HG02840 (cell line): ENCODE measurements around the gene ST3GAL6.

Experiments used
- ATAC-seq: cut with Tn5 transposase; IDR thresholded peaks from one replicate; pipeline ENCODE4 v1.9.1; 2021; ENCODE audit warnings: mild to moderate bottlenecking, moderate library complexity, moderate number of reproducible peaks; ENCODE audit not compliant: unreplicated experiment, low FRiP score

The ST3GAL6 gene

DNA sequence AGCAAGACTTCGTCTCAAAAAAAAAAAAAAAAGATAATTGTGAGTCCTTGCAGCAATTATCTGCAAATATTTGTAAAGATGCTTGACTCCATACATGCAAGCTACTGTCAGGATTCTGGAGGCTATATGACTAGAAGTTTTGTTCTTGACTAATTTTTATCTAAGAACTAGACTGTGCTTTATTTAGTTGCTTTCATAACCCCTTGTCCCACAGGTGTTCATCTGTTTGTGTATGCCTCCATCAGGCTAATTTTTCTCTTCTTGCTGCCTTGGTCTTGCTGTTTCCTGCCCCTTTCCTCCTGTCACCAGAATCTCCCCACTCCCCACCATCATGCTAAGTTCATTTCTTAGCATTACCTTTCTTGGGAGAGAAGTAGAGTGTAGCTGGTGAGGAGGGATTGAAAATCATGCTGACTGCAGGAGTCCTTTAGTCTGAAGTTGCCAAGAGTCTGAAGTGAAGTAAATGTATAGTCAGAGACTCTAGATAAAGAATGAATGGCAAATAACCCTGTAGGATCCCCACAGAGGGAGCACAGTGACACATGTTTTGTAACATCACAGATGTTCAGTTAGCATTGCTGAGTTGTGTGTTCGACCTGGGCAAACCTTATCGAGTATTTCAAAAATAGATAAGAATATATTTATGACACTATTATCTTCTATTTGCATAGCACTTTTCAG, 12.5 kb downstream of the ST3GAL6 start:
- ATAC-seq, result no peak

DNA sequence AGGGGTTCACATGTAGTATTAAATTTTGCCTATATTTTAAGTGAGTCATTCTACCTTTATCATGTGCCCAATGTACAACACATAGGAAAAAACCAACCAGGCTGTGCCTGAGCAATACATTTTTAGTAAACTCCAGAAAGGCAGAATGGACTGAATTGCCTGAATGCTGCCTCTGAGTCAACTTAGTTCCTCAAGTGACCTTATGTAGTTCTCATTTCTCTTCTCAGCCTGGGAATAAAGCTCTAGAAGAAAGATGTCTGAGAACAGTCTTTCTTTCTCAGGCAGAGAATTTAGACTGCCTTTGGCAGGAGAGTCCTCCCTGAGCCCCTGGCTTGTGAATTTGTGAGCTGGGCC, 13.0 kb downstream of the ST3GAL6 start:
- ATAC-seq, result no peak

DNA sequence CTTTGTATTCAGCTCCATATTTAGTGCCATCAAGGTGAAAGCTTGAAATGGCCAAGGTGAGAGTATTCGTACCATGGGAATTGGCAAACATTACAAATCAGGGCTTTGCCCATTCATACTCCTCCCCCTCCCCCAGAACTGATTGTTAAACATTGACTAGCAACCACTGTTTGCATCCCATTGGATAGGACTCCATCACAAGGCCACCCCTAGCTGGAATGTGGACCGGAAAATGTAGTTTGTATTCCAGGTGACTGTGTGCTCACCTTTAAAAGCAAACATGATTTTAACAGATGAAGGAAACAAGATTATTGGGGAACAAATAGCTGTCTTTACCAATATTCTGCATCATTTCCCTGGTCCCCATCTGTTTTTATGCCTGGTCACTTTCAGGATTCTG, 14.1 kb downstream of the ST3GAL6 start:
- ATAC-seq, result no peak

DNA sequence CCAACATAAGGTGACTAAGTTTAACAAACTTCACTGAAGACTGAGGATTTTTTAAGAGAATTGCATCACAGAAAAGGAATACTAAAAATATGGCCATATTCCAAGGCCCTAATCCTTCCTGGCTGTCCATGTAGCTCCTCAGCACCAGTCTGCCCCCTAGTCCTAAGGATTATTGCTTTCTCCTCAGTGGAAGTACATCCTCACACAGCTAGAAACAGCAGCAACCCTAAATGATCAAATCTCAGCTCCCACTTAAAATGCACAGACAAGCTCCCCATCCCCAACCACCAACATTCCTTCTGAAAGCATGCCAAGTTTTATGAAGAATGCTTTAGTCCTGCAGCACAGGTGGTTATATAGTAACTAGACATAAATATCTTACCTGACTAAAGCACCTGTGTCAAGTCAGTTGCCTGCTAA, 14.7 kb downstream of the ST3GAL6 start:
- no peak for ATAC-seq

DNA sequence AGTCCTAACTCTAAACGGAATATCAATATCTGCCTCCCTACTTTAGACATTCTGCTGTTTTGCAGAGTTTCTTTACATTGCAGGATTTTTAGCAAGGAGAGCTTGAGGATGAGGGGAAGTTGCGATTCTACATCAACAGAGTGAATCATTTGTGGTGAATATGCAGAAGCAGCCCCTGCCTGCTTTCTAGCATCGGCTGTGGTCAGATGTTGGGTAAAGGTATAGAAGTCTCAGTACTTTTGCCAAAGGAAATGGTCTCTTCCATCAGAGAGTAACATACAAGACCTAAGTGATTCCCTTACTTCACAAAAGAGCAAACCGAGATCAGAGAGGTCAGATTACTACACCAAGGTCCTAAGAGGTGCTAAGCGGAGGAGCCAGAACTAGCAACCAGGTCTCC, 15.2 kb downstream of the ST3GAL6 start:
- no peak for ATAC-seq

DNA sequence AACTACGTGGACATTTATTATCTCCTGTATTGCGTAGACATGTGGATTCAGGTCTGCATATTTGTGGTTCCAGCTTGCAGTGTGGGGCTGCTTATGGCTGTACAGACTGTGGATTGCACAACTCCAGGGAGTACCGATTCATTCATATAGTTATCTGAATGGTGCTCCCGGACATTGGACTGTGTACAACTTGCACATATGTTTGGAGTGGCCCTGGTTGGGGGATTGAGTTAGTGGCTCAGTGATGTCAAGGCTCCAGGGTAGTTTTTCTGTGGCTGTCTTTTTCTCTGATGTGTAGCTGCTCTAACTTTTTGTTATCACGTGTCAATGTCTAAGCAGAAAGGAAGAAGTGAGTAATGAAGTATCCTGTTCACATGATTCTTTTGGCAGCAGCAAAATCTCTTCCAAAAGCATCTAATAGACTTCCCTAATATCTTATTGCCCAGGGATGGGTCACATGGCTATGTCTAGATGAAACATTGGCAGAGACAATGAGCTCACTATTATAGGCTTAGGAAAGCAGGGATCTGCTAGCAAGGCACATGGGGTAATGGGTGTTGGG, 15.8 kb downstream of the ST3GAL6 start:
- no peak for ATAC-seq

DNA sequence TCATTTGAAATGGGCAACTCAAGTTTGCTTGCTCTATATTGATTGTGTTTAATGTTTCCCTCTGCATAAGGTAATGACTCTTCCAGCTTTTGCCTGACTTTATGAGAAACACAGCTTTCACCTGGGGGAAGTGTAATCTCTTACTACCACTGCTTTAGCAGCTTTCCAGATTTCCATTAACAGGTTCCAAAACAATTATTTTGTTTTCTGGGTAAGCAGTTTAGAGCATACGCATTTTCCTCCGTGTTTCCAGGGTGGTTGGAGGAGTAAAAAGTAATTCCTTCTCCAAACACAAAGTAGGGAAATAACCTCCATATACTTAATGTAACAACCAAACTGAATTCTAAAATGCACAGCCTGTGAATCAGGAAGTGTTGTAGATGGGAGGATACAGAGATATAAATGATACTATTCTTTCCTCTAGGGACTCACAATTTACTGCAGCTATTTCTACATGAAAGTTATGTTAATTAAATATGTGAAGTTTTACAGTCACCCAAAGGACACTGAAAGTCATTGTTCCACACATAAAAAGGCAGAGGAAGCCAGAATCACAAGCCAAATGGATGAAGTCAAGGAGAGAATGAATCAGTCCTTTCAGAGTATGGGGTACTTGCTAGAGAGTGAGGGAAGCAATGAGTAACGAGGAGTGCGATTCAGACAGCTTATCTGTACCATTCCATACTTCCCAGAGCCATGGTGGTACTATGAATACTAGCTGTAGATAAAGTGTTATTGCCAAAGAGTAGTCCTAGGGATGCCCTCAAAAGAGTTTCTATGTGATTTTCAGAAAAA, 16.6 kb downstream of the ST3GAL6 start:
- ATAC-seq, result no peak

DNA sequence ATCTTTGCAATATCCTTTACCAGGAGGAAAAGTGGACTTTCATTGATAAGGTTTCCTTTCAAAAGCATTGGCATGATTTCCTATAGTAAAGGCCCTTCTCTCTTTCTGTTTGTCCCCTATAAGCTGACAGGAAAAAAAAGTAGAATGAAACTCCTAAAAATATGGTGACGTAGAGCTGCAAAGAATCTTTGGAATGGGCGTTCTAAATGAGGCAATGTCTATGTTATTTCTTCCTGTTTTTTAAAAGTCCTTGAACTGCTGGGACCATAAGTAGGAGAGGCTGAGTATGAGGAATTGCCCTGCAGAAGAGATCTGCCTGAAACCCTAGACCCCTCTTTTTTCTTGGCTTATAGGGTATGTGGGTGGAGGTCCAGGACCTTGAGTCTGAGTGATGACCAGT, 17.2 kb downstream of the ST3GAL6 start:
- no peak for ATAC-seq

DNA sequence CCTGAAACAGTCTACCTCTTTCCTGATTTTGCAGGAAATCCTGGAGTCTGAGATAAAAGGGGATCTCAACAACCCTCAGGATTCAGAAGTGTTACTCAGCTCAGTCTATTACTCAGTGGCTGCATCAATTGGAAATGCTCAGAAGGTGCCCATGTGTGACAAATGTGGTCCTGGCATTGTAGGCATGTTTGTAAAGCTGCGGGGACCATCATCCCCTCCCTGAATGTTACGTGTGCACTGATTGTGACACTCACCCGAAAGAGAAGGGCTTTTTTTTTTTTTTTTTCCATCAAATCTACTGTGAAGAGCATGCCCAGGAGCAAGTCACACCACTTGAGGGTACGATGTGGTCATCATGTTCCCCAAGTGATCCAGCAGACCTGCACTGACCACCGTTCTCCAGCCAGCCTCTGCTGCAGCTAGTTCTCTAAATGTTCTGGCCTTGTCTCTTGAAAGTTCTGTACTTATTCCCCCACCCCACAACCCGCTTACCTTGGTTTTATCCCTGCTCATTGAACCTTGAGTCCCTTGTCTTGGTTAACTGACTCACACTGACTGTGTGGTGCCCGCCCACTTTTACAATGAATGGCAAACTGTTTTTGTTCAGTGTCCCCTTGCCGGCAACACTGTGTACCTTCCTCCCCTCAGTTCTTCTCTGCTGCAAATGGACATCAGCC, 19.8 kb downstream of the ST3GAL6 start:
- no peak for ATAC-seq

DNA sequence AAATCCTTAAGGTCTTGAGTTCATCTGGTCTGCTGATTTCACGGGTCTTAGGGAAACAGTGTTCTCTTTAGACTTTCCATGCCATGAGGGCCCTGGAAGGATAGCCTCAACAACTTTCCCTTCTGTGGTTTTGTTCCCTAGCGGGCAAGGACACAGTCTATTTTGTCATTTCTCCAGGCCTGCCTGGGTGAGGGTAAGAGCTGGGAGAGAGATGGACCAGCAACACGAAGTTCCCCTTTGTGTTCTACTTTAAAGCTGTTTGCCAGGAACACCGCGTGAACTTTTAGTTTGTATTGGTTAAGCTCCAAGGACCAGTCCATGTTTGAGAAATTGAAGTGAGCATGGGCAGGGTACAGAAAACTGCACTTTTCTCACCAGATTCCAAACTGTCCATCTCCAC, 20.9 kb downstream of the ST3GAL6 start:
- ATAC-seq, result no peak

DNA sequence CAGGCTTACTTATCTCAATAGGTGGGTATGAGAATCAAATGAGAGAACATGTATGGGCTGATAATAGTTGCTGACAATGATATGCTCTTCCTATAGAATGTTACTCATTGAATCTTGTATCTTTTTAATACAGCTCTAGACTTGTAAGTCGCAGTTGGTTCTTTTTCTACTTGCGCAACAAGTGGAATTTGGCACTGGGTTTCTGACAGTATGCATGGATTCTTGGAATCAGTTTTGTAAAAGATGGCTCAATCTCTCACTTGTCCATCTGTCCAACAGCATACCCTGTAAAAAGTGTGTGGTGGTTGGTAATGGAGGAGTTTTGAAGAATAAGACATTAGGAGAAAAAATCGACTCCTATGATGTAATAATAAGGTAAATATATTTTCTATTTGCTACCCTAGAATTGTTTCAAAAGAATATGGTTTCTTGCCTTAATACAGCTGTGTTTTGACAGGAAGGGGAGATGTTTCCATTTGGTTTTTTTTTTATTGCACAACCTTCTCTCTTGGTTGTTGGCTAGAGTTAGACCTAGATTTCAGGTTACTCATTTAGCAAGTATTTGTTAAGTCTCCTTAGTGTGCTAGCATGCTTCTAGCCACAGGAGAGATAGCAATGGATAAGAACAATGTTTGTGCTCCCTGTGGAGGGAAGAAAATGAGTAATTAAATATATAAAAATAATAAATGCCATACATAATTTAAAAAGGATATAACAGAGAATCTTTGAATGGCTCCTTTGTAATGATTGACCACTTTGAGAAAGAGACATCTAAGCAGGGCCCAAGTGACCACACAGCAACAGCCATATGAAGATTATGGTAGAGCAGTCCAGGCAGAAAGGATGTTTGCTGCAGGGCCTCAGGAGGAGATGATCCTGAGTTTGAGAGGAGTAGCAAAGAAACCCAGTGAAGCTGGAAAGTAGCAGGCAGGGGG, 21.8 kb downstream of the ST3GAL6 start:
- ATAC-seq, result no peak

DNA sequence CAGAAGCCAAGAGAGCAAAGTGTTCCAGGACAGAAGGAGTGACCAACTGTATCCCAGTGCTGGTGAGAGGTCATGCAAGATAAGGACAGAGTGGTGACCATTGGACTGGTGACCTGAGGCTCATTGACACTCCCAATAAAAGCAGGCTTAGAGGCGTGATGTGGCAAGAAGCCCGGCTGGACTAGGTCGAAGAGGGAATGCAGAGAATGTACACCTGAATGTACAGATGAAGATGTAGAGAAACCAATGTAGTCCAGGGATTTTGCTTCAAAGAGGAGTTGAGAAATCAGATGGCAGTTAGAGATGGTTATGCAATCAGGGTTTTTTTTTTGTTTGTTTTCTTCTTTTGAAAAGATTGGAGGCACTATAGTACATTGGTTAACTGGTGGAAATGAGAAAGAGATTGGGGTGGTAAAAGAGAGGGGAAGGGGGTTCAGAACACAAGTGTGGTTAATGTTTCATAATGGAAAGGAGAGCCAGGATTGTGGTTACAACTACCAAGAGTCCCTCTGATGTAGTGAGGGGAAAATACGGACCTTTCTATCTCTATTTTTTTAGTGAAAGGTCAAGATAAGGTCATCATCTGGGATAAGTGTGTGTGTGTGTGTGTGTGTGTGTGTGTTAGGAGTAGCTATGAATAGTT, 23.3 kb downstream of the ST3GAL6 start:
- ATAC-seq, result no peak

DNA sequence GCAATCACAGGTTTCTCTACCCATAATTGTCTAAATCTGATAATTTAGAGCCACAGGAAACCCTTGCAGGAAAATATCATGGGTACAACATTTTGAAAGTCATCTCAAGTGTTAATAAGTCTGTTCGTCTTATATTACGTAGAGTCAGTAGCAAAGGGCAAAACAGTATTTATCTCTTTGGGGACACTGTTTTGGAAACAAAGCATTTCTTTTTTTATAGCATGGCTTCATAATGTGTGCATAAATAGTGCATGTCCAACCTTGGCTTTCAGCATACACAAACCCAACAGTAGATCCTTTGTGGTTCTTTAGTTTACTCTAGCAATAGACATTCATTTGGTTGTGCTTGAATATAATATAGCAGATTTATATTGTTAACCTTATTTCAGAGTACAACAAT, 24.0 kb downstream of the ST3GAL6 start:
- ATAC-seq, result no peak

DNA sequence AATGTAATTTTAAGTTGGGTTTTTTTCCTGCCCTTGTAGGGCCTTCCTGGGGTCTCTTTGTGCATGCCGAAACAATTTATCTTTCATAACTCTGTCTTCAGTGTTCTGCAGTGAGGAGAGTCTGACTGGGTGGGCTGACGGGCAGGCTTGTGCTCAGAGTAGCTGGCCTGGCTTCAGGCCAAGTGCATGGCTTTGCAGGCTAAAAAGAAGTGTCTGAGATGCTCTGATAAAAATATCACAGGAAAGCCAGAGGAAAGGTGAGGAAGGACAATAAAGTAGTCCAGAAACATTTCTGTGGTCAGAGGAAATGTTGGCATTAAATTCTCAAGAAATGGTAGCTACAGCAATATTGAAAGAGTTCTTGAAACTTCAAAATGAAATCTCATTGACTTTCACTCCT, 25.5 kb downstream of the ST3GAL6 start:
- no peak for ATAC-seq

DNA sequence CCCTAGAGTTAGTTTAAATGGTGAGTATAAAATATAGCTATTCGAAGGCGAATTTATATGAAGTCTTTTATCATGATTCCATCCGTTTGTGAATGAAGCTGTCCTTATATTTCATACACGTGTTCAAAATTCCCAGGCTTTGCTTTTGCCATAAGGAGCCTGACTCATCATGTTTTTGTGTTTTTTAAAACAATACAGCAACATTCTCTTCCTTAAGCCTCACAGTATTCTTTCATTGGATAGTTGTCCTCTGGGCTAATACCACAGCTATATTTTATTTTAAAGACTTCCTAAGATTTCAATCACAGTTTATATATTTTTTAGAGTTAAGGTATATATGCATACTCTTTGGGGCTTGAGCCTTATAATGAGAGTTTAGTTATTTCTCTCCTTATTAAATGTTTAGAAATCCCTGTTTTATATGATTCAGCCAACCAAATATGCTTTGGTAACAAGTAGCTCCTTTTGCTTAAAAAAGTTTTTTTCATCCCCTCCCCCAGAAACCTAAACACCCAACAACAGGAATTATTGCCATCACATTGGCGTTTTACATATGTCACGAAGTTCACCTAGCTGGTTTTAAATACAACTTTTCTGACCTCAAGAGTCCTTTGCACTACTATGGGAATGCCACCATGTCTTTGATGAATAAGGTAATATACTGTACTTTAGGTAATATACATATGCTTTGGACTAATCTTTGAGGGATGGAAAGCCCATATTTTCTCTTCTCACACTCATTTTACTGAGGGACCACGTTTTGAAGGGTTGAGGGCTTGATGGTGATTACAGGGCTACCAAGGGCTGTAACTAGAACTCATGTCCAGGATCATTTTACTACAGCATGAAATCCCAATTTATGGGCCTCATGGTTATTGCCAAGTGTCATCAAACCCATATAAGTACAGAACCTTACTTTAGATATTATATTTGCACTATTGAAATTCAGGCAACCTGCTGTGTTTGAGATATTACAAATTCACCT, 28.5 kb downstream of the ST3GAL6 start:
- no peak for ATAC-seq

DNA sequence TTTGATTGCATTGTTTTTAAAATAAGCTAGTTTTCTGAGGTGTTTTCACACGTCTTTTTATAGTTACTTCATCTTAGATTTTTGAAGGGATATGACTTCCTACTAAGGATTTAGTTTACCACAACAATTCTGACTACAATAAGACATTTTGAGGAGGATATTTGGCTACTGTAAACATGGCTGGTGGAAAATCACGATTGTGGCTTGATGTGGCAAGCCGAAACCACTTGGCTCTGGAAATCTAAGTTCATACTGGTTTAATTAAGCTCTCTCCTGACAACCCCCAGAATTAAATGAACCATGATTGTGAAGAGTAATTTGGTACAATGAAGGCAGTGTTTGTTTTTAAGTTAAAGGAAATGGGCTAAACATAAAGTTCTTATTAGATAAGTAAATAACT, 30.8 kb downstream of the ST3GAL6 start:
- ATAC-seq, result no peak

DNA sequence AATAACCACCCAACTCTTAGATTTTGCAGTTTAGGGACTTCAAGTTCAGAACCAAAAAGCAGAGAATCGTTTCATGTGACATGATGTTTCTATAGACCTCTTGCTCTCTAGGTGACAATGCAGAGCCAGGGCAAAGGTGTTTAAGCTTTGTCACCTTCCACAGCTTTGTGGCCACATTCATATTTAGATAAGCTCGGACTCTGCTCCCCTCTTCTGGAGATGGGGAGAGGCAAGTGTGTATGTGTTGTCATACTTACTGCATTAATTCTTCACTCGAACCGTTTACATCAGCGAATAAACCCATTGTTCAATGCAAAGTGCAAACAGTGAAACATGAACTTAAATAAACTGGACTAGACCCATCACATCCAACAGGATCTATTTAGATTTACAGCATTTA, 33.2 kb downstream of the ST3GAL6 start:
- ATAC-seq, result no peak

DNA sequence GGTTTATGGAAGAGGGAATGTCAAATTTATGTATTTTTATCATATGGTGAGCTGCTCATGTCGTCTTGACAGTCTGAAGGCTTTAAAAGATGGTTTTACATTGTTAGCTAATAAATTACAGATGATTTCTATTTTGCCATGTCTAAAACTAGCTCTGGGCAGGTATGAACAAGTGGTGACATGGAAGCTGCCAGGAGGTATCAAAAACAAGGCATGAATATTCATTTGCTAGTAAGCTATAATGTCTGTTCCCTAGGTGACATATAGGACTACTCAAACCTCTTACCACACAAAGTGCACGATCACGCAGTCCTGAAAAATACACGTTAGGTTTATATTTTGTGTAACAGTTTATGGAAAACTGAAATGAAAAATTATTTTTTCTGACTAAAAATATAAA, 34.8 kb downstream of the ST3GAL6 start:
- no peak for ATAC-seq

DNA sequence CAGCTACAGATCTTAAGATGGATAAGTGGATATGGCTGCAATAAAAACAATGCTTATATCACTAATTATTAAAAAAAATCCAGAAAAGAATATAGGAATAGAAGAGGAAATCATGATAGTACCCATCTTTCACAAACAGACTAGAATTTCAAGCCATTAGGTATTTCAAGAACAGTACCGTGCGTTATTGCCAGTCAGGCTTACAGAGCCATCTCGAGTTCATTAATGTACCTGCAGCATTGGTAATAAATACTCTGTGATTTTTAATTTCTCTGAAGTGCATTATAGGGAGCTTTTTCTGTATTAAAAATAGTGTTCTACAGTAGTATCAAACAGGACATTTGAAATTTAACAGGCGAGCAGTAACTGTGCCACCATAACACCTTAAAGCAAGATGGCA, 35.7 kb downstream of the ST3GAL6 start:
- ATAC-seq, result no peak
